PC-3 (cell line): ENCODE measurements around the gene GTF2F2. TPM values are rescaled to one million over a fixed set of nuclear protein-coding genes. Genes with fewer than 3 reads are reported as not detected.
"Not testable (repeated sequence)": the region's sequence is repeated elsewhere in the genome, so short reads cannot be mapped to it uniquely, and the experiment has no call there.

Source experiments
- ATAC-seq: fragments of 200-7000 bp; cut with Tn5 transposase; 2 replicates; pipeline ENCODE4 v1.9.1; 2020; ENCODE audit warnings: mild to moderate bottlenecking, moderate library complexity
- BruUV-seq: library from RNA; stranded (reverse); fragments of 400-500 nt; replicated peaks from 2 replicates; lab custom pipeline; 2021; lab: Mats Ljungman, UMichigan
- CTCF ChIA-PET: fragments of 300-600 bp; sonication (Branson Sonifier 250); formaldehyde crosslinking; loops from one replicate; lab custom pipeline; 2022; ENCODE audit warnings: antibody characterized with exemption; lab: Charles Lee
- POLR2A ChIA-PET: fragments of 300-600 bp; sonication (Branson Sonifier 250); formaldehyde crosslinking; loops from one replicate; lab custom pipeline; 2022; ENCODE audit warnings: antibody characterized with exemption; ENCODE audit not compliant: unreplicated experiment; lab: Charles Lee
- DNase-seq: peaks from one replicate; pipeline ENCODE4 v3.0.0-alpha.2; 2015
- H2AFZ ChIP-seq: fragments of 300-600 bp; sonication (generic); 2 replicates; pipeline ENCODE4 v1.6.0; 2016; ENCODE audit warnings: antibody characterized with exemption, low read length
- H3F3A ChIP-seq: fragments of 300-600 bp; sonication (generic); one replicate; pipeline ENCODE4 v1.6.0; 2017; ENCODE audit warnings: antibody characterized with exemption, low read length, control low read depth, mild to moderate bottlenecking; ENCODE audit not compliant: unreplicated experiment
- H3K27ac ChIP-seq: fragments of 300-600 bp; sonication (generic); 2 replicates; pipeline ENCODE4 v1.5.1; 2016; ENCODE audit warnings: mild to moderate bottlenecking, low read length
- H3K27me3 ChIP-seq: fragments of 300-600 bp; sonication (generic); 2 replicates; pipeline ENCODE4 v1.6.1; 2016; ENCODE audit warnings: low read length, mixed read lengths
- H3K36me3 ChIP-seq: fragments of 300-600 bp; sonication (generic); 2 replicates; pipeline ENCODE4 v1.6.1; 2016; ENCODE audit warnings: low read depth, mixed run types, low read length, mixed read lengths
- H3K4me1 ChIP-seq: fragments of 300-600 bp; sonication (generic); 2 replicates; pipeline ENCODE4 v1.5.1; 2016; ENCODE audit warnings: low read length; ENCODE audit not compliant: insufficient read depth
- H3K4me2 ChIP-seq: fragments of 300-600 bp; sonication (generic); 2 replicates; pipeline ENCODE4 v1.6.0; 2016; ENCODE audit warnings: low read length
- H3K4me3 ChIP-seq: fragments of 300-600 bp; sonication (generic); 2 replicates; pipeline ENCODE4 v1.5.1; 2016; ENCODE audit warnings: mild to moderate bottlenecking, low read length, mixed read lengths
- H3K79me2 ChIP-seq: fragments of 300-600 bp; sonication (generic); 2 replicates; pipeline ENCODE4 v1.6.1; 2017; ENCODE audit warnings: low read length, mixed read lengths
- H3K9ac ChIP-seq: fragments of 300-600 bp; sonication (generic); 2 replicates; pipeline ENCODE4 v1.6.0; 2016; ENCODE audit warnings: mild to moderate bottlenecking, low read length
- H3K9me2 ChIP-seq: fragments of 300-600 bp; sonication (generic); replicated peaks from 2 replicates; pipeline ENCODE4 v1.6.1; 2016; ENCODE audit warnings: mixed run types, low read length, mixed read lengths
- H3K9me3 ChIP-seq: fragments of 300-600 bp; sonication (generic); 2 replicates; pipeline ENCODE4 v1.6.1; 2016; ENCODE audit warnings: low read length, mixed read lengths
- H4K20me1 ChIP-seq: fragments of 300-600 bp; sonication (generic); 2 replicates; pipeline ENCODE4 v1.6.1; 2016; ENCODE audit warnings: low read length, mixed read lengths
- CTCF ChIP-seq: fragments of 300-600 bp; sonication (generic); conservative IDR thresholded peaks from 2 replicates; pipeline ENCODE4 v1.5.1; 2017; ENCODE audit warnings: antibody characterized with exemption, low read depth, mild to moderate bottlenecking, low read length
- EZH2 ChIP-seq: fragments of 300-600 bp; sonication (generic); IDR thresholded peaks from one replicate; pipeline ENCODE4 v1.6.1; 2017; ENCODE audit warnings: antibody characterized with exemption, mild to moderate bottlenecking, low read length; ENCODE audit not compliant: unreplicated experiment
- EZH2phosphoT487 ChIP-seq: fragments of 300-600 bp; sonication (generic); IDR thresholded peaks from 2 replicates; pipeline ENCODE4 v1.6.1; 2018; ENCODE audit warnings: mild to moderate bottlenecking, antibody characterized with exemption, low read length, borderline replicate concordance
- intact Hi-C: fragments of 100-400 bp; cut with micrococcal nuclease; formaldehyde crosslinking; loops from 2 replicates; pipeline ENCODE4 v1.9.0; 2023
- total RNA-seq: library from RNA; depleted of rRNA; stranded (reverse); fragments of >200 nt; gene quantifications from 2 replicates; pipeline ENCODE4 v1.2.3, GENCODE V29; 2014

Gene GTF2F2
- total RNA-seq, 1 experiment from 2014 or later: 28.3 TPM

DNA sequence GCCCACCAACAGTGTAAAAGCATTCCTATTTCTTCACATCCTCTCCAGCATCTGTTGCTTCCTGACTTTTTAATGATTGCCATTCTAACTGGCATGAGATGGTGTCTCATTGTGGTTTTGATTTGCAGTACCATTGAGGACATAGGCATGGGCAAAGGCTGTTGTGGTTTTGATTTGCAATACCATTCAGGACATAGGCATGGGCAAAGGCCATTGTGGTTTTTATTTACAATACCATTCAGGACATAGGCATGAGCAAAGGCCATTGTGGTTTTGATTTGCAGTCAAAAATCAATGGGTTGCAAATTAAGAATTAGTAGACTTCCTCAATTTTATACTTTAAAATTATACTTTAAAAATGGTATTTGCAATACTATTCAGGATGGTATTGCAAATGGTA is 69.2 kb downstream of the GTF2F2 start:
- Histone ChIP-seq H3K79me2 (peaks cover 63% of the 10 kb centered on the region), H3K4me2 (0 out of 2 replicates have a peak overlapping the region, but pooled peaks have one; percentile 36), H3K27ac (peak overlapping the region; percentile 65), H3K4me1 (peaks cover 24% of the 10 kb centered on the region)
- H2AFZ ChIP-seq, H4K20me1 ChIP-seq, H3K27me3 ChIP-seq, intact Hi-C loops, H3K4me3 ChIP-seq, BruUV-seq, CTCF ChIA-PET, POLR2A ChIA-PET, H3K9me3 ChIP-seq, H3K9me2 ChIP-seq, H3F3A ChIP-seq, H3K36me3 ChIP-seq, H3K9ac ChIP-seq: not testable (repeated sequence)
- DNase-seq (peak; percentile 91), ATAC-seq (peak; percentile 100)

DNA sequence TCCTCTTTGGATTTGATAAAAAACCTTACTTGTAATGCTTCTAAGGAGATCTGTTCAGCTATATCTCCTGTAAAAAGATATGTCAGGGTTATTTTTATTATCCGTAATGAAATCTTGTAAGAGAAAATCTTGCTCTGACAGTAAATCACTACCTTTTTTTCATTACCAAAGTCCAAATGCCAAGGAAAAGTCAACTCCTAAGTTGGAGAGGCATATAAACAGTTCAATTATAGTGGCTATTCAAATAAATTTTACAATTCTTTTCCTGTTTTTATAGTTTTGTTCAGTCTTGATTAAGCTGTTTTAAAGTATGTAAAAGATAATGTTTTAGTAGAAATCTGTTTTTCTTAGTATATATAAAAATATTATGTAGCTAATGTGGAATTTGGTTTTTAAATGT is 71.6 kb downstream of the GTF2F2 start:
- ChIA-PET CTCF (no interaction called here), POLR2A (no interaction called here)
- Histone ChIP-seq H3K36me3 (peaks cover 3% of the 10 kb centered on the region; the same call in 1 of the 2 replicates), H3K79me2 (peaks cover 72% of the 10 kb centered on the region), H3K9me2 (no peaks in the 10 kb centered on the region), H3K27me3 (no peaks in the 10 kb centered on the region), H3K4me3 (no peak overlapping the region), H3K27ac (no peak overlapping the region), H4K20me1 (no peaks in the 10 kb centered on the region), H3K9me3 (no peaks in the 10 kb centered on the region), H3F3A (no peaks in the 10 kb centered on the region), H3K4me2 (no peak overlapping the region), H3K4me1 (peaks cover 37% of the 10 kb centered on the region), H2AFZ (no peak overlapping the region), H3K9ac (no peak overlapping the region)
- TF ChIP-seq CTCF (no peak), EZH2 (no peak), EZH2phosphoT487 (no peak)
- BruUV-seq: no TSS peak
- no peak for DNase-seq
- intact Hi-C loops: loop anchor here (1.0 kb wide), 1 partner anchor 89 kb away; no protein-coding TSS in a partner anchor
- ATAC-seq: no peak

DNA sequence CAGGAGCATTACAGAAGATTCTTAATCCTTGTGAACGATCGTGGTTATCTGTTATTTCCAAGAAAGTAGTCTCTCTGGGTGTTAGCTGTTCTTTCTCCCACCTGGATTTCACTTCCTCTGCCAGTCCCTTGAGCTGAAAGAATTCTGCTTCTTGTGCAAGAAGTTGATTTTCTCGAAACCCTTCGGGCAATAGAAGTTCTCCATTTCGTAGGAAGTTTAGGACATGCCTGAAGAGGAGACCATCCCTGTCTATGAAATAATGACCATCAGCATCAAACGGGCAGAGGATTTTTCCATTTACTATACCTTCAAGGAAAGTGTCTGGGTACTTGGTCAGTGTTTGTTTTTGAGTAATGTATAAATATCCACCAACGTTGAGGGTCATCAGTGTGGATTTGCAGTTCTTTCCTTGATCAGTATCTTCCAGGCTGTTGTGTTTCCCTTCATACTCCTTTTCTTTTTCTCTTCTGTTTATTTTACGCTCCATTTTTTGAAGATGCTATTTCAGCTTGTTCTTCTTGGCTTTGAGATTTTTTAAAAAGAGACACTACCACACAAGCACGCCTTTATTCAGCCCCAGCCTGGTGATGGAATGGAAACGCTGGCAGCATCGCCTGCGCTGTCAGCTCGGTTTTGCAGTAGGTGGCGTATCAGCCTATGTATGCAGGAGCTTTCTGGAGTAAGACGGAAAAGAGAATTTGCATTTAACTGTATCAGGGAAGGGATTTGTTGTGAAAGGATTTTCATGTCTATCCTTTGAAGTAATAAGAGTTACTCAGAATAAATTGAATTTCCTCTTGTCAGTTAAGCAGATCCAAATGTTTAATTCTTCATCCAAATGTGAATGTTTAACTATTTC is 74.0 kb downstream of the GTF2F2 start:
- Histone ChIP-seq H3F3A (no peaks in the 10 kb centered on the region), H3K4me2 (no peak overlapping the region), H3K27me3 (no peaks in the 10 kb centered on the region), H4K20me1 (no peaks in the 10 kb centered on the region), H3K9ac (no peak overlapping the region), H3K4me1 (peaks cover 40% of the 10 kb centered on the region), H3K79me2 (peaks cover 81% of the 10 kb centered on the region), H3K36me3 (peaks cover 6% of the 10 kb centered on the region; the same call in 1 of the 2 replicates), H2AFZ (no peak overlapping the region), H3K9me2 (no peaks in the 10 kb centered on the region), H3K27ac (no peak overlapping the region), H3K9me3 (no peaks in the 10 kb centered on the region), H3K4me3 (no peak overlapping the region)
- no peak for DNase-seq
- CTCF ChIA-PET: no interaction called here
- no peak for TF ChIP-seq EZH2phosphoT487
- no peak for TF ChIP-seq EZH2
- TF ChIP-seq CTCF: no peak
- intact Hi-C loops: no loop called here
- BruUV-seq: no TSS peak
- POLR2A ChIA-PET: no interaction called here
- ATAC-seq: no peak
